Stimulated activated CD8-positive, alpha-beta memory T cell treated with anti-CD3 and anti-CD28 coated beads, Interleukin-12 subunit alpha, Interleukin-12 subunit beta, amount 100 ng/mL, for 24 hours (primary cell): Measurements from ENCODE around the gene NTRK3.

Experiments
- DNase-seq: peaks from one replicate; pipeline ENCODE4 v3.0.0-alpha.2; 2020; ENCODE audit errors: extremely low read depth

The NTRK3 gene

GRCh38 chr15:88231909-88232644 lies 24.5 kb downstream of the NTRK3 start:
- no peak for DNase-seq

DNA sequence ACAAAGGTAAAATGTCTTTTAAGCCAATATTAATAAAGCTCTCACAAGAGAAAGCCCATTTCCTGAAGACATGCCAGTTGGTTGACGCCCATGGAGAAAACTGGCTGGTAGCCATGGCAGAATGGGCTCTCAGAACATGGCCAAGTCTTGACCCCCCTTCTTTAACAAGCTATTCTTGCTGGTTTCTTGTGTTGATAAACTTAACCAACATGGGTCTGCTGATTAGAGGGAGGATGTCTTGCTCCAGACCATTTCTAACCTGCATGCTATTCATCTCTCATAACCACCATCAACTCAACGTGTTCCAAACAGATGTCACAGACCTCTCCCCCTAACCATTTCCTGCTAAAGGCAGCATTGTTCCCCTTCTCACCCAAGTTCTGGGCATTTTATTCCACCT lies 25.7 kb downstream of the NTRK3 start:
- no peak for DNase-seq

DNA sequence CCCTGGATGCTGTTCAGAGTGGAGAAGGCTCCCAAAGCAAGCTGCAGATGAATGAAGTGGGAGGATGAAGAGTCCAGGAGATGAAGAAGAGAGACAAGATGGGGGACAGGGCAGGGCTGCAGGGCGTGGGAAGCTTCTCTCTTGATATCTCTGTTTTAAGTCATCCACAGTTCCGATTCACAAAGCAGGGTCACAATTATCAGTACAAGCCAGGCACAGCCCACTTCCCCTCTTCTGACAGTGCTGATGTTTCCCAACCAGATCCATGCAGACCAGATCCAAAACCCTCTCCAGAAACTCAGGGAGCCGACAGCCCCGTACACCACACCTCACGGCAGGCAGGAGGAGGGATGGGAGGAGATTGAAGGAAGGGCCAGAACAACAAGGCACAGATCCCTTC lies 31.1 kb downstream of the NTRK3 start:
- no peak for DNase-seq

GRCh38 chr15:88223084-88223483 lies 33.5 kb downstream of the NTRK3 start:
- no peak for DNase-seq

DNA sequence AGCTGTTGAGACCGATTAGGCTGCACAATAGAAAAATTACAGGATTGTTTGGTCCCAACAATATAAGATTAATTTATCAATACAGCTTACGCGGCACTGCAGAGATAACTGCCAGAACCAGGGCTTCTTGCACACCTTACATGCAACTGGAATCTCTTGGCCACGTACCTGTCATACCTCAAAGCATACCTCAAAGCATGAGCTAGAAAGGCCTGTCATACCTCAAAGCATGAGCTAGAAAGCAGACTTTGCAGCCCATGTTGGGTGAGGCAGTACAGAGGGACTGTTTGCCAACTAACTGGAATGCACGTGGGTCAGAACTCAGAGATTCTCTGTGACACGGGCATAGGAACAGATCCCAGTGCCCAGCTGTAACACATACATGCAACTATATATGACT lies 34.7 kb downstream of the NTRK3 start:
- DNase-seq, result no peak

GRCh38 chr15:88220443-88221335 lies 35.9 kb downstream of the NTRK3 start:
- no peak for DNase-seq

DNA sequence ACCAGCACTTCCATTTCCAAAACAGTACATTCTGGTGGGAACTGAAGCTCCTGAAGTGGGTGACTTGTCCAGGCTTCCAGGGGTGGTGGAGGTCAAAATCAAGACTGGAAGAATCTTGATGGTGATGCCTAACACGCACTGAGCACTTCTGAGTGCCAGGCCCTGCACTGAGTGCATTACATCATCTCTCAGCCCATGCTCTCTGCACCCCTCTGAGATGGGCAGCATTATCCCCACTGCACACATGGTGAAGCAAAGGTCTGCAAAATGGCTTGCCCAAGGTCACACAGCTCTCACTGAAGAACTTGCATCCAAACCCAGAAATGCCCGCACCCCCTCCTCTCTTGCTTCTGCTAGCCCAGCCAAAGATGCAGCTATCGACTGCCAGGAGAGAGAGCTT lies 36.9 kb downstream of the NTRK3 start:
- no peak for DNase-seq

DNA sequence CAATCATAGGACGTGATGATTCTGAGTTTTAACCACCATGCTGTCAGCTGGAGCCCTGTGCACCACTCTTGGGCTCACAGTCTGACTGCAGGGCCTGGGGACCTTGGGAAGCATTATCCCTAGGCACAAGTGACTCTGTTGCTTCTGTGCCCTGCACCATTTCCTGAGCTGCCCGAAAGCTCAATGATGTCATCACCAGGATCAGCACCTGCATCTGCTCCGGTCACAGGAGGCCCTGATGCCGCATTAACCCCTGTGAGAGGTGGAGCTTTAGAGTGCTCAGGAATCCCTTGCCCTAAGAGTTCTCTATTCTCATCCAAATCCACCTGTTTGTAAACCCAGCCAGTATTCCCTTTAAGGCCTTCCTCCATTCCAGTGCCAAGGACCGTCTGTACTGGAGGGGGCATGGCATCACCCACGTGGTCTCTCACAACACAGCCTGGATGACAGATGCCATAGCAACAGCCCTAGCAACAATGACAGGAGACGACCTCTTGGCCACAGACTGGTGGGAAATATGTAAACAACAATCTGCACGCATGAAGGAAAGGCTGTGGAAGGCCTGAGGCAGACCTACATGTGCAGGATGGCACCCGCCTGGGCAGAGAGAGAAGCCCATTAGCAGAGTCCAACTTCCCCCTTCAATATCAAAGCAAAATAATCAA lies 37.9 kb downstream of the NTRK3 start:
- no peak for DNase-seq

- no peak for DNase-seq
Observed at GRCh38 chr15:88215066-88215648, 41.4 kb downstream of the NTRK3 start.

DNA sequence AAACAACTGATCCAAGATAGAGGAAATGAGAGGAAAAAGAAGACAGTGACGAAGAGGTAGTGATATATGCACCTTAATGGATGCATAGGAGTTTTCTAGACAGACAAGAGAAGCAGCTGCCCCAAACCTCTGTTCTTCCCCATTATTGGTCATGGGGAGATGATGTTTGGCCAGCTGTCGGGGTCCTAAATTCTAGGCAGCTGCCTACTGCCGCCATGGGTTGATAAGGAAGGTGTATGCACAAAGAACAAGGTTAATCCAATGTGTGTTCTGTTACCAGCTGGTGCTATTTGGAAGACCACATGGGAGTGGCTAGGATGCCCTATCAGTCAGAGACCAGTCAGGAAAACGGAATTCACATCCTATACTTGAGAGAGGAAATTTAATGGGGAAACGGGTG lies 47.4 kb downstream of the NTRK3 start:
- no peak for DNase-seq

DNA sequence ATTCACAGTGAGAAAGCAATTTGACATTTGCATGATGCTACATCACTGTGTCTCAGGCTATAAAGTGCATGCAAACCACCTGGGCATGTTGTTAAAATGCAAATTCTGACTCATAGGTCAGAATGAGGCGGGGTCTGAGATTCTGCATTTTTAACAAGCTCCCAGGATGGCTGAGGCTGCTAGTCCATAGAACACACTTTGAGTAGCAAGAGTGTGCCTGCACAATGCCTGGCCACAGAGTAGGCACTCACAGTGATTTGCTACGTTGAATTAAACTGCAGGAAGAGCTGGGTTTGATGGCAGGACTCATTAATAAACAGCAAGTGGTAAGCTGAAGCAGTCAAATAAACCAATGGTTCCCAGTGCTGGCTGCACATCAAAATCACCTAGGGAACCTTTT lies 48.1 kb downstream of the NTRK3 start:
- no peak for DNase-seq

DNA sequence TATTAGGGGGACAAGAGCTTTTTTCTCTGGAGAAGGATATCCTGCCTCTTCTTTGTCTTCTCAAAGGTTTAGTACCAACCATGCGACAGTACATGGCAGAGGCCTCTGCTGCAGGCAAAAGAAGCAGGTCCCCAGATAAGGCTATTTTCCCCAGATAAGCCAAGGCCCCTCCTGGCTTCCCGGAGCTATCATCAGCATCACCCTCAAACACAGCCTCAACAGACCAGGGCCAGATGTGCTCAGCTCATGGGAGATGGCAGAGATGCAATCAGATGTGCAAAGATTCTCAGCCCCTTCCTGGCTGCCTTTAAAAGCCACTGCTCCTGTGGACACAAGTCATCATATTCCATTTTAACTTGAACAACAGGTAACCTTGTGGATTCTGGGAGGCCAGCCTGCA lies 49.0 kb downstream of the NTRK3 start:
- DNase-seq, result no peak

- DNase-seq, result no peak
Observed at GRCh38 chr15:88204584-88204983, 52.0 kb downstream of the NTRK3 start.

GRCh38 chr15:88202231-88202630 lies 54.3 kb downstream of the NTRK3 start:
- DNase-seq, result no peak

DNA sequence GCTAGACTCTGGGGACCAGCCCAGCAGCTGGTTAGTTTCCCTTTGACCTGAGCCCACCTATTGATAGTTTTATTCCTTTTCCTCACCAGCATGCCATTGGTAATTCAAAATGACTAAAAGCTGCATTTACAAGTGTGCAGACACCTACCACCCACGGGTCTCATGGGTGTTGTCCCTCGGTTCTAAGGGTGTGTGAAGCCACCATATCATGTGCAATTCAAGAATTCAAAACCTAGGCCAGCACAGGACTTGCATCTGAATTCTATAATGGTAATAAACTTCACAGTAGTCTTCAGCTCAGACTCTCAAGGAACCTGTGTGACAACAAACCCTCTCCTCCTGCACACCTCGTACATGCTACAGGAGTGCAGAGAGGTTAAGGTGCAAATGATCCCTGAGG lies 55.3 kb downstream of the NTRK3 start:
- DNase-seq, result no peak

- DNase-seq, result no peak
Observed at GRCh38 chr15:88196961-88197360, 59.6 kb downstream of the NTRK3 start.

DNA sequence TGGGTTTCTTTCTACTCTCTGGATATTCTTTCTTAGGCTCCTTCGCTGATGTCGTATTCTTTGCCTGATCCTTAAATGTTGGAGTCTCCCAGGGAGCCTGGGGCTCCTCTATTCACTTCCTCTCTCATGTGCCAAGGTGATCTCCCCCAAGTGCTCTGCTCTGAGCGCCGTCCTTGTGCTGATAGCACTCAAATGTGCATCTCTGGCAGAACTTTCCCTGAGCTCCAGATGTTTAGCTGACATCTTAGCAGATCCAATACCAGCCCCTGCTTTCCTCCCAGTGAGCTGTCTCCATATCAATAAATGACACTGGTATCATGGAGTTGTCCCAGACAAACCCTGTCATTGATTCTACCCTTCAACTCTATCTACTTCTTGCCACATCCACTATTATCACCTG lies 62.4 kb downstream of the NTRK3 start:
- no peak for DNase-seq

- DNase-seq, result no peak
Observed at GRCh38 chr15:88193415-88193814, 63.1 kb downstream of the NTRK3 start.

DNA sequence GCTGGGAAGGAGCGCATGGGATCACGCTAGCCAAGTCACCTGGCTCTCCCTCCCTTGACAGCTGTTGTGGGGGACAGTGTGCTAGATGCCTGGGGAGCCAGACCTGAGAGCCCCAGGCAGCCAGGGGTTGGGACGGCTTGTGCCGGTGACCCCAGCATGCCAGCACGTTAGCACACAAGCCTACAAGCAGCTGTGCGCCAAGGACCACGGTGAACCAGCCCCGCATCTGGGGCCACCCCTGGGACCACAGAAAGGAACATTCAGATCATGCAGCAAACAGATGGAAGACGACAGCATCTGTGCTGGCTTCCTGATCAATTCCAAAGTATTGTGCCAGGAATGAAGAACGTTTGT lies 64.8 kb downstream of the NTRK3 start:
- no peak for DNase-seq

DNA sequence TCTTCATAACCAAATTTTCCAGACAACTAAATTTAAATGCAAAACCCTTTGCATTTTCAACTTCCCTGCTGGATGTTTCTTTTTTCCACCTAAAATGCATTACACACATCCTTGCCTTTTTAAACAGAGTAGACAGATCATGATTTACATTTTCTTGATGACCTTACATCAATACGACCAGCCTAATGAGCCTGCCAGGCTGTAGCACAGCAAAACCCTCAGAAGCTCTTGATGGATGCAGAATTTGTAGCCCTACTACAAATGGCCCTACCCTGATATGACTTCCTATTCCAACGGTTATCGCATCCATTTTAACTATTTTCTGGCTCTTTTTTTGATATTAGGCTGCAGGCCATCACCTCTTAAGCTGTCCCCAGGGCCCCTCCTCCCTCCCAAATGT lies 66.3 kb downstream of the NTRK3 start:
- DNase-seq, result no peak

DNA sequence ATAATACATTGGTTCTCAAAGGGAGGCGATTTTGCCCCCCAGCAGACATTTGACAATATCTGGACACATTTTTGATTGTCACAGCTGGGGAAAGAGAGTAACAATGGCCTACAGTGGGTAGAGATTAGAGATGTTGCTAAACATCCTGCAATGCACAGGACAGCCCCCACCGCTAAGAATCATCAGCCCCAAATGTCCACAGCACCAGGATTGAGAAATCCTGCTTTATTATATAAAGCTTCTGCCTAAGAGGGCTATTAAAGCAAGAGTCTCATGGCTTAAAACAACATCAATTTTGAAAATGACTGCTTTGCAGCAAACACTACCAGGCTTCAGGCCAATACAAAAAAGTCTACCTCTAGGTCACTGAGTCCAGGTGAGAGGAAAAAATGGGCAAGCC lies 68.2 kb downstream of the NTRK3 start:
- no peak for DNase-seq

DNA sequence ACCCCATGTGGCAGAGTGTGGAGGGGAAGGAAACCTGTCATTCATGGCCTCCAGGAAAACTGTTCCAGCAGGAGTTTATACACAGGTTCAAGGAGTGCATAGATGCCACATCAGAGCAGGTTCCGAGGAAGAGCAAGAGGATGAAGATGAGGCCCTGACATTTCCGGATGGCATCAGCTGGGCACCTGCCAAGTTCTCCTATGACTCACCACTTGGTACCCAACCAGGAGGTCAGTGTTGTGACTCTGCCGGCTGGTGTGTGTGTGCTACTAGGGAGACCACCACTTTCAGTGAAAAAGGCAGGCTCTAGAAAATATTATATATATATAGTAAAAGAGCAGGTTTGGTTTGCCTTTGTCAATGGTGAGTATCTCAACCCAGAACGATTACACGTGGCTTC lies 69.3 kb downstream of the NTRK3 start:
- no peak for DNase-seq
